GM12891 (cell line): ENCODE data around the gene ARMC9. TPM values are rescaled to one million over a fixed set of nuclear protein-coding genes. Genes with fewer than 3 reads are reported as not detected.

ENCODE experiments used
- DNase-seq: peaks from one replicate; pipeline ENCODE4 v3.0.0; 2011; ENCODE audit warnings: low spot score; ENCODE audit not compliant: insufficient read length
- FAIRE-seq: peaks from 2 replicates; lab custom pipeline; 2011; peaks lifted over from hg19 to GRCh38; lab: Jason Lieb, UNC
- PAX5 ChIP-seq: IDR thresholded peaks from 2 replicates; pipeline ENCODE4 v1.6.1; 2011; ENCODE audit warnings: low read length, moderate library complexity, mild to moderate bottlenecking; ENCODE audit not compliant: insufficient read depth, severe bottlenecking
- POLR2A ChIP-seq: IDR thresholded peaks from 2 replicates; pipeline ENCODE4 v1.6.1; 2011; ENCODE audit warnings: low read depth, low read length, control low read depth
- POLR2AphosphoS5 ChIP-seq: IDR thresholded peaks from 2 replicates; pipeline ENCODE4 v1.6.1; 2011; ENCODE audit warnings: low read depth, low read length, control low read depth
- POU2F2 ChIP-seq: IDR thresholded peaks from 2 replicates; pipeline ENCODE4 v1.6.1; 2011; ENCODE audit warnings: low read depth, mild to moderate bottlenecking, control low read depth, low read length, moderate library complexity
- SPI1 ChIP-seq: IDR thresholded peaks from 2 replicates; pipeline ENCODE4 v1.6.1; 2011; ENCODE audit warnings: low read depth, low read length, control low read depth
- TAF1 ChIP-seq: IDR thresholded peaks from 2 replicates; pipeline ENCODE4 v1.6.1; 2011; ENCODE audit warnings: low read depth, low read length, control low read depth
- polyA plus RNA-seq: library from polyadenylated mRNA; unstranded; fragments of >200 nt; gene quantifications from one replicate; pipeline ENCODE4 v1.2.1, GENCODE V29; 2012; ENCODE audit warnings: low read depth, missing spikeins, inconsistent platforms; ENCODE audit not compliant: missing spikeins

The ARMC9 gene
- polyA plus RNA-seq: 9.8 TPM

GRCh38 chr2:231198291-231199173 lies at the start of gene ARMC9:
Gene ARMC9, plus strand, starts transcription at chr2:231198631. Its CDS starts 7,608 bp downstream, at chr2:231206239.
- peak; percentile 65 for TF ChIP-seq SPI1
- no peak for TF ChIP-seq PAX5
- peak; percentile 90 for TF ChIP-seq POLR2A
- peak; percentile 64; the same call in 1 of the 2 replicates for TF ChIP-seq POU2F2
- TF ChIP-seq TAF1: no peak; the same call in 1 of the 2 replicates
- TF ChIP-seq POLR2AphosphoS5: peak; percentile 90
- DNase-seq (peak; percentile 94), FAIRE-seq (peak; percentile 99)

- FAIRE-seq: peak; percentile 38
- TF ChIP-seq POLR2AphosphoS5: no peak
- TF ChIP-seq POU2F2: no peak
- TF ChIP-seq SPI1: no peak
- TF ChIP-seq TAF1: no peak
- no peak for TF ChIP-seq PAX5
- TF ChIP-seq POLR2A: no peak
- no peak for DNase-seq
These were observed 45.5 kb upstream of the ARMC9 start for GRCh38 chr2:231152800-231153557.

GRCh38 chr2:231159306-231159705 lies 39.1 kb upstream of the ARMC9 start:
- DNase-seq (no peak), FAIRE-seq (no peak)
- no peak for TF ChIP-seq POLR2AphosphoS5
- no peak for TF ChIP-seq POLR2A
- TF ChIP-seq SPI1: no peak
- TF ChIP-seq TAF1: no peak
- no peak for TF ChIP-seq PAX5
- TF ChIP-seq POU2F2: no peak

GRCh38 chr2:231160701-231161100 lies 37.7 kb upstream of the ARMC9 start:
- FAIRE-seq (peak; percentile 75), DNase-seq (no peak)
- TF ChIP-seq POU2F2 (no peak), TAF1 (no peak), PAX5 (no peak), POLR2AphosphoS5 (no peak)

GRCh38 chr2:231161252-231161839 lies 37.1 kb upstream of the ARMC9 start:
- TF ChIP-seq SPI1 (peak; percentile 68), TAF1 (no peak)
- DNase-seq (no peak), FAIRE-seq (peak; percentile 77)

- no peak for DNase-seq
- FAIRE-seq: no peak
These were observed 36.5 kb upstream of the ARMC9 start for GRCh38 chr2:231161877-231162329.

GRCh38 chr2:231163011-231163410 lies 35.4 kb upstream of the ARMC9 start:
- TF ChIP-seq TAF1 (no peak), POLR2AphosphoS5 (no peak), POU2F2 (no peak), SPI1 (no peak), POLR2A (no peak), PAX5 (no peak)
- DNase-seq (no peak), FAIRE-seq (peak; percentile 85)

More at GRCh38 chr2:231161877-231162329, 36.5 kb upstream of the ARMC9 start:
- TF ChIP-seq PAX5 (no peak), SPI1 (no peak), POU2F2 (no peak), POLR2AphosphoS5 (no peak)

- TF ChIP-seq POLR2AphosphoS5 (no peak), POLR2A (no peak), POU2F2 (no peak)
- no peak for DNase-seq
- no peak for FAIRE-seq
These were observed 34.9 kb upstream of the ARMC9 start for GRCh38 chr2:231163414-231164095.
